ENCODE measurements around the gene GGTLC1.

The GGTLC1 gene

GRCh38 chr20:23966927-23967615 is 21.5 kb downstream of the GGTLC1 start:
- in situ Hi-C loops (cut with MboI; ENCODE audit: low sequenced_read_pairs) = no loop called here

- in situ Hi-C loops (cut with MboI; ENCODE audit: low sequenced_read_pairs) = no loop called here
Observed at GRCh38 chr20:23966298-23966697, 22.3 kb downstream of the GGTLC1 start.

GRCh38 chr20:23963941-23964340 is 24.6 kb downstream of the GGTLC1 start:
- in situ Hi-C loops (cut with MboI; ENCODE audit: low sequenced_read_pairs) = no loop called here

GRCh38 chr20:23962272-23962671 is 26.3 kb downstream of the GGTLC1 start:
- in situ Hi-C loops (cut with MboI; ENCODE audit: low sequenced_read_pairs) = no loop called here

- in situ Hi-C loops (cut with MboI; ENCODE audit: low sequenced_read_pairs) = no loop called here
Observed at GRCh38 chr20:23959054-23959453, 29.5 kb downstream of the GGTLC1 start.

- in situ Hi-C loops (cut with MboI; ENCODE audit: low sequenced_read_pairs) = no loop called here
Observed at GRCh38 chr20:23955896-23956295, 32.7 kb downstream of the GGTLC1 start.

GRCh38 chr20:23954008-23954745 is 34.4 kb downstream of the GGTLC1 start:
- in situ Hi-C loops (cut with MboI; ENCODE audit: low sequenced_read_pairs) = no loop called here

GRCh38 chr20:23946206-23946605 is 42.4 kb downstream of the GGTLC1 start:
- in situ Hi-C loops (cut with MboI; ENCODE audit: low sequenced_read_pairs) = loop anchor here (25.0 kb wide), 1 partner anchor 991 kb away; the partner anchor contains the start of gene CST7

- in situ Hi-C loops (cut with MboI; ENCODE audit: low sequenced_read_pairs) = loop anchor here (25.0 kb wide), 1 partner anchor 994 kb away; the partner anchor contains the start of gene CST7
Observed at GRCh38 chr20:23943304-23943703, 45.3 kb downstream of the GGTLC1 start.

- in situ Hi-C loops (cut with MboI; ENCODE audit: low sequenced_read_pairs) = loop anchor here (25.0 kb wide), 1 partner anchor 998 kb away; the partner anchor contains the start of gene CST7
Observed at GRCh38 chr20:23939641-23940040, 48.9 kb downstream of the GGTLC1 start.

- in situ Hi-C loops (cut with MboI; ENCODE audit: low sequenced_read_pairs) = loop anchor here (25.0 kb wide), 1 partner anchor 998 kb away; the partner anchor contains the start of gene CST7
Observed at GRCh38 chr20:23939063-23939462, 49.5 kb downstream of the GGTLC1 start.

GRCh38 chr20:23938118-23938438 is 50.5 kb downstream of the GGTLC1 start:
- in situ Hi-C loops (cut with MboI; ENCODE audit: low sequenced_read_pairs) = loop anchor here (25.0 kb wide), 1 partner anchor 999 kb away; the partner anchor contains the start of gene CST7

- in situ Hi-C loops (cut with MboI; ENCODE audit: low sequenced_read_pairs) = loop anchor here (25.0 kb wide), 1 partner anchor 1000 kb away; the partner anchor contains the start of gene CST7
Observed at GRCh38 chr20:23937303-23938117, 51.1 kb downstream of the GGTLC1 start.

All from HL-60/S4 treated with retinoic acid at 250 ng/mL for 4 days and 3 days (cell line).